H9 (cell line): ENCODE results near the gene ID4. TPM values are rescaled to one million over a fixed set of nuclear protein-coding genes. Genes with fewer than 3 reads are reported as not detected.
A peak's percentile ranks its signal among the peaks of the same experiment; 100 is the strongest.

Experiments used
- DNase-seq: peaks from one replicate; pipeline ENCODE4 v3.0.0-alpha.2; 2017
- H2AFZ ChIP-seq: one replicate; pipeline ENCODE4 v1.6.1; 2013; ENCODE audit warnings: mild to moderate bottlenecking, low read length, control low read depth, moderate library complexity
- H2AK5ac ChIP-seq: 2 replicates; pipeline ENCODE4 v1.6.1; 2013; ENCODE audit warnings: low read length, control low read depth, mixed read lengths; ENCODE audit not compliant: insufficient read length
- H2BK120ac ChIP-seq: one replicate; pipeline ENCODE4 v1.6.1; 2013; ENCODE audit warnings: low read depth, mild to moderate bottlenecking, low read length, control low read depth, inconsistent platforms; ENCODE audit not compliant: poor library complexity, severe bottlenecking
- H2BK12ac ChIP-seq: 2 replicates; pipeline ENCODE4 v1.6.1; 2013; ENCODE audit warnings: low read length, control low read depth, mixed read lengths, low read depth; ENCODE audit not compliant: insufficient read length
- H2BK15ac ChIP-seq: 2 replicates; pipeline ENCODE4 v1.6.1; 2013; ENCODE audit warnings: low read depth, low read length, control low read depth
- H2BK20ac ChIP-seq: one replicate; pipeline ENCODE4 v1.6.1; 2013; ENCODE audit warnings: low read depth, mild to moderate bottlenecking, low read length, control low read depth, inconsistent platforms; ENCODE audit not compliant: poor library complexity, severe bottlenecking
- H2BK5ac ChIP-seq: 2 replicates; pipeline ENCODE4 v1.6.1; 2013; ENCODE audit warnings: low read length, control low read depth, mixed read lengths; ENCODE audit not compliant: insufficient read length
- H3K14ac ChIP-seq: 2 replicates; pipeline ENCODE4 v1.6.1; 2013; ENCODE audit warnings: low read length, control low read depth; ENCODE audit not compliant: insufficient read depth
- H3K18ac ChIP-seq: 2 replicates; pipeline ENCODE4 v1.6.1; 2013; ENCODE audit warnings: low read depth, mild to moderate bottlenecking, mixed read lengths, low read length, control low read depth; ENCODE audit not compliant: insufficient read length
- H3K23ac ChIP-seq: 2 replicates; pipeline ENCODE4 v1.6.1; 2013; ENCODE audit warnings: low read length, control low read depth, mixed read lengths, low read depth; ENCODE audit not compliant: insufficient read length
- H3K23me2 ChIP-seq: 2 replicates; pipeline ENCODE4 v1.6.1; 2013; ENCODE audit warnings: low read depth, mild to moderate bottlenecking, mixed read lengths, low read length, control low read depth; ENCODE audit not compliant: insufficient read length, poor library complexity, severe bottlenecking
- H3K27ac ChIP-seq: 2 replicates; pipeline ENCODE4 v1.5.1; 2013; ENCODE audit warnings: low read length, control low read depth, mixed read lengths, low read depth; ENCODE audit not compliant: insufficient read length
- H3K27me3 ChIP-seq: 2 replicates; pipeline ENCODE4 v1.6.1; 2013; ENCODE audit warnings: low read length, control low read depth, inconsistent platforms; ENCODE audit not compliant: insufficient read depth
- H3K4ac ChIP-seq: 2 replicates; pipeline ENCODE4 v1.6.1; 2013; ENCODE audit warnings: low read depth, mild to moderate bottlenecking, control low read depth, inconsistent platforms, low read length, moderate library complexity
- H3K4me1 ChIP-seq: 2 replicates; pipeline ENCODE4 v1.6.1; 2013; ENCODE audit warnings: low read length, control low read depth, inconsistent platforms; ENCODE audit not compliant: insufficient read depth
- H3K4me2 ChIP-seq: 2 replicates; pipeline ENCODE4 v1.6.1; 2013; ENCODE audit warnings: low read length, control low read depth, mixed read lengths; ENCODE audit not compliant: insufficient read length, insufficient read depth
- H3K56ac ChIP-seq: 2 replicates; pipeline ENCODE4 v1.6.1; 2013; ENCODE audit warnings: low read depth, mild to moderate bottlenecking, mixed read lengths, low read length, control low read depth; ENCODE audit not compliant: insufficient read length
- H3K79me1 ChIP-seq: 2 replicates; pipeline ENCODE4 v1.6.1; 2013; ENCODE audit warnings: low read depth, mild to moderate bottlenecking, moderate library complexity, low read length, control low read depth, inconsistent platforms; ENCODE audit not compliant: insufficient read depth, poor library complexity, severe bottlenecking
- H3K79me2 ChIP-seq: 2 replicates; pipeline ENCODE4 v1.6.1; 2013; ENCODE audit warnings: low read length, control low read depth, inconsistent platforms; ENCODE audit not compliant: insufficient read depth
- H3K9ac ChIP-seq: 2 replicates; pipeline ENCODE4 v1.6.1; 2013; ENCODE audit warnings: low read length, control low read depth, mixed read lengths; ENCODE audit not compliant: insufficient read length; ENCODE audit errors: extremely low read depth
- H3K9me3 ChIP-seq: one replicate; pipeline ENCODE4 v1.6.1; 2013; ENCODE audit warnings: low read depth, low read length, inconsistent platforms; ENCODE audit not compliant: control insufficient read depth
- H3T11ph ChIP-seq: one replicate; pipeline ENCODE4 v1.6.1; 2013; ENCODE audit warnings: mild to moderate bottlenecking, low read length, control low read depth, inconsistent platforms
- H4K20me1 ChIP-seq: one replicate; pipeline ENCODE4 v1.6.1; 2013; ENCODE audit not compliant: control insufficient read depth, insufficient read length, insufficient read depth
- H4K5ac ChIP-seq: 2 replicates; pipeline ENCODE4 v1.6.1; 2013; ENCODE audit warnings: low read depth, mild to moderate bottlenecking, mixed read lengths, low read length, control low read depth; ENCODE audit not compliant: insufficient read length
- H4K8ac ChIP-seq: replicated peaks from 2 replicates; pipeline ENCODE4 v1.6.1; 2013; ENCODE audit warnings: low read length, control low read depth, mixed read lengths, low read depth; ENCODE audit not compliant: insufficient read length
- H4K91ac ChIP-seq: 2 replicates; pipeline ENCODE4 v1.6.1; 2013; ENCODE audit warnings: low read depth, mild to moderate bottlenecking, moderate library complexity, mixed read lengths, low read length, control low read depth; ENCODE audit not compliant: insufficient read length
- H3K27ac Mint-ChIP-seq, 3 experiments: 2 replicates in 2 of 3; 3 replicates in 1 of 3; pipeline ENCODE4 v1.8.0; 2020 to 2021; ENCODE audit warnings: mixed read lengths in 3 of 3, mild to moderate bottlenecking in 1 of 3, moderate library complexity in 1 of 3
- H3K27me3 Mint-ChIP-seq: 2 replicates; pipeline ENCODE4 v1.8.0; 2021; ENCODE audit warnings: low read depth, mild to moderate bottlenecking, moderate library complexity, mixed read lengths
- H3K36me3 Mint-ChIP-seq, 3 experiments: 2 replicates in 2 of 3; 3 replicates in 1 of 3; pipeline ENCODE4 v1.8.0; 2020 to 2021; ENCODE audit warnings: low read depth in 3 of 3, mixed read lengths in 3 of 3; ENCODE audit not compliant: insufficient read depth in 1 of 3
- H3K4me1 Mint-ChIP-seq, 2 experiments: 2 replicates each; pipeline ENCODE4 v1.8.0; 2020; ENCODE audit warnings: mixed read lengths in 2 of 2
- H3K4me3 Mint-ChIP-seq, 2 experiments: 2 replicates in 1 of 2; 3 replicates in 1 of 2; pipeline ENCODE4 v1.8.0; 2020 to 2021; ENCODE audit warnings: mild to moderate bottlenecking in 2 of 2, mixed read lengths in 2 of 2, moderate library complexity in 1 of 2
- H3K9me3 Mint-ChIP-seq, 2 experiments: 2 replicates in 1 of 2; 3 replicates in 1 of 2; pipeline ENCODE4 v1.8.0; 2020; ENCODE audit warnings: mild to moderate bottlenecking in 2 of 2, mixed read lengths in 2 of 2, moderate library complexity in 1 of 2
- WGBS: extraction: QIAGEN DNeasy Blood & Tissue Kit; methylation state at CpG from one replicate; pipeline ENCODE4 v1.1.7; 2013; ENCODE audit warnings: missing lambda C conversion rate, low lambda C conversion rate, mixed read lengths; ENCODE audit not compliant: insufficient read length; ENCODE audit errors: extremely low coverage; 5-methylcytosine and 5-hydroxymethylcytosine counted together
- total RNA-seq: library from RNA; stranded (reverse); gene quantifications from 2 replicates; pipeline ENCODE4 v1.2.1, GENCODE V29; 2021
- TF ChIP-seq, protein P1 (sequence below): fragments of 200-600 bp; sonication (generic); conservative IDR thresholded peaks from 3 replicates; pipeline ENCODE4 v1.8.0; 2021; ENCODE audit warnings: antibody characterized with exemption, mild to moderate bottlenecking

ID4 gene
- total RNA-seq, 1 experiment from 2014 or later: 14.0 TPM

DNA sequence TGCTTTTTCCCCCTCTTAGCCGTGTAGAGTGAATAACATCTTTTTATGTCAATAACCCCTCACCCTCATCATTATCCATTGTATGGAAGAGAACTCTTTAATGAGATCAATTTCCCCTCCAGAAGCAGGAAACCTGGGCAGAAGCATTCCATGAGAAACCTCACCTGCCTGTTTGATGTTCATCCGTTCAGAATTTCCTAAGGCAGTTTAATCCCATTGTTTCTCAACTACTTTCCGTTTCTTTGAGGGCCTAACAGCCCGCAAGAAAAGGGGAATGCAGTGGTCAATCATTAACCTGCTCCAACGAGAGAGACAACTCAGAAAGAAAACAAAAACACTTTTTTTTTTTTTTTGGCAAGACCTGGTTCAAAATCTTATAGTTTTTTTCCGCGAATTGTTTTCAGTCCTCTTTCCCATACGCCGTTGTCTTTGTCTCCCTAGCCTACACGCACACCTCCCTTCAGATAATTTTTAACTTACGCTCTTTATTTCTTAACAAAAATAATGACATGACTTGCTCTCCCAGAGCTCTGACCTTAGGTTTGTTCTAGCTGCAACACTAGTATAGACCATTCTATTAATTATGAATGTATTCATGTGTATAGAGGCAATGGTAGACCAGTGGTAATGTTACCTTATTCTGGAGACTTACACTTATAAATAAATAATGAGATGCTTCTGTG, 25.6 kb upstream of the ID4 start:
- Histone ChIP-seq H3K23me2 (no peaks in the 10 kb centered on the region), H2BK12ac (no peak overlapping the region), H2AFZ (no peak overlapping the region), H4K20me1 (no peaks in the 10 kb centered on the region), H2BK5ac (no peak overlapping the region), H4K8ac (no peak overlapping the region), H3K4me1 (no peaks in the 10 kb centered on the region), H3K9me3 (no peaks in the 10 kb centered on the region), H2BK20ac (no peak overlapping the region), H3K79me1 (no peaks in the 10 kb centered on the region), H4K5ac (no peak overlapping the region), H3K79me2 (no peaks in the 10 kb centered on the region), H3K56ac (no peak overlapping the region), H3K23ac (no peak overlapping the region), H2BK120ac (no peak overlapping the region), H4K91ac (no peak overlapping the region), H2AK5ac (no peak overlapping the region), H3K14ac (no peak overlapping the region), H3K27ac (no peak overlapping the region), H2BK15ac (no peak overlapping the region), H3K4me2 (no peak overlapping the region), H3K9ac (no peak overlapping the region), H3K27me3 (no peaks in the 10 kb centered on the region), H3K4ac (no peak overlapping the region), H3K18ac (no peak overlapping the region), H3T11ph (no peak overlapping the region)
- 100% methylated on average over 2 of the region's 11 CpGs for WGBS
- no peak overlapping the region for H3K4me3 Mint-ChIP-seq
- no peaks in the 10 kb centered on the region; the same call in none of the 2 replicates for H3K27me3 Mint-ChIP-seq
- H3K4me1 Mint-ChIP-seq: peaks cover 9 to 13% of the 10 kb centered on the region in 2 experiments
- H3K27ac Mint-ChIP-seq: peak overlapping the region in 1 of 3 experiments; percentile 34; a peak in 1 of 7 replicates
- TF ChIP-seq, protein P1, sequence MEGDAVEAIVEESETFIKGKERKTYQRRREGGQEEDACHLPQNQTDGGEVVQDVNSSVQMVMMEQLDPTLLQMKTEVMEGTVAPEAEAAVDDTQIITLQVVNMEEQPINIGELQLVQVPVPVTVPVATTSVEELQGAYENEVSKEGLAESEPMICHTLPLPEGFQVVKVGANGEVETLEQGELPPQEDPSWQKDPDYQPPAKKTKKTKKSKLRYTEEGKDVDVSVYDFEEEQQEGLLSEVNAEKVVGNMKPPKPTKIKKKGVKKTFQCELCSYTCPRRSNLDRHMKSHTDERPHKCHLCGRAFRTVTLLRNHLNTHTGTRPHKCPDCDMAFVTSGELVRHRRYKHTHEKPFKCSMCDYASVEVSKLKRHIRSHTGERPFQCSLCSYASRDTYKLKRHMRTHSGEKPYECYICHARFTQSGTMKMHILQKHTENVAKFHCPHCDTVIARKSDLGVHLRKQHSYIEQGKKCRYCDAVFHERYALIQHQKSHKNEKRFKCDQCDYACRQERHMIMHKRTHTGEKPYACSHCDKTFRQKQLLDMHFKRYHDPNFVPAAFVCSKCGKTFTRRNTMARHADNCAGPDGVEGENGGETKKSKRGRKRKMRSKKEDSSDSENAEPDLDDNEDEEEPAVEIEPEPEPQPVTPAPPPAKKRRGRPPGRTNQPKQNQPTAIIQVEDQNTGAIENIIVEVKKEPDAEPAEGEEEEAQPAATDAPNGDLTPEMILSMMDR: no peak
- H3K9me3 Mint-ChIP-seq: peaks cover 0 to 11% of the 10 kb centered on the region in 2 experiments; a peak in 2 of 5 replicates
- peaks cover 0 to 14% (median 3%) of the 10 kb centered on the region in 3 experiments; a peak in 4 of 7 replicates for H3K36me3 Mint-ChIP-seq
- DNase-seq: no peak
